ENCODE measurements around the gene CBX8.
"Not testable (repeated sequence)": the region's sequence is repeated elsewhere in the genome, so short reads cannot be mapped to it uniquely, and the experiment has no call there.

CBX8 gene

DNA sequence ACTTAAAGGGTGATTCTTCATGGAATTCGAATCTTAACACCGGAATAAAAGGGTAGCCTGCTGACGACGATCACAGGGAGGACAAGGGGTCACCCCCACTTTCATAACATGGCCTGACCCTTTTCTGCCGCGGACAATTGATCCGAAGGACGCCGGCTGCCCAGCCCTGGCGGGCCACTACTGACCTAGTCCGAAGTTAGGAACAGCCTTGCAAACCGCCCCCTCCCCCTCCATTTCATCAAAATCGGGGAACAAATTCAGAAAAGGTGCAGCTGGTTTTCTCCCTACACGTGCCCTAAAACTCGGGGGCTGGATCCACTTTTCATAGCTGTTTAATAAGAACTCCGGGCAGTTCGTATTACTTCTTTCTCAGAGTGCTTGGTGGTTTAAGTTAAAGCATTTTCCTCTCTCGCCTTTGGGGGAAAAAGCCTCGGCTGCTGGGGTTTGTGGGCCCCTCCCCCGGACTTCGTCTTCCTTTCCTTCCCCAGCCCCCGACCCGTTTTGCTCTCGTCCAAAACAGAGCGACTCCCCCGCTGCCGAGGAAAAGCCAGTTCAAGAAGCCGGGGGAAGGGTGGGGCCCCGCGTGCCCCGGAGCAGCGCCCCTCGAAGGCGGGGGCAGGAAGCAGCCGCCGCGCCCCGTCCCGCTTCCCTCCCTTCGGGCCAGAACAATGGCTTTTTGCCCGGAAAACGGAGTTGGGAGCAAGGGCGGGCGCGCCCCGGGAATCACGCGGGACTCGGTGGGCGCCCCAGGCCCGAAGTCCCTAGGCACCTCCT, 19.6 kb downstream of the CBX8 start:
- peak; percentile 74 for DNase-seq

DNA sequence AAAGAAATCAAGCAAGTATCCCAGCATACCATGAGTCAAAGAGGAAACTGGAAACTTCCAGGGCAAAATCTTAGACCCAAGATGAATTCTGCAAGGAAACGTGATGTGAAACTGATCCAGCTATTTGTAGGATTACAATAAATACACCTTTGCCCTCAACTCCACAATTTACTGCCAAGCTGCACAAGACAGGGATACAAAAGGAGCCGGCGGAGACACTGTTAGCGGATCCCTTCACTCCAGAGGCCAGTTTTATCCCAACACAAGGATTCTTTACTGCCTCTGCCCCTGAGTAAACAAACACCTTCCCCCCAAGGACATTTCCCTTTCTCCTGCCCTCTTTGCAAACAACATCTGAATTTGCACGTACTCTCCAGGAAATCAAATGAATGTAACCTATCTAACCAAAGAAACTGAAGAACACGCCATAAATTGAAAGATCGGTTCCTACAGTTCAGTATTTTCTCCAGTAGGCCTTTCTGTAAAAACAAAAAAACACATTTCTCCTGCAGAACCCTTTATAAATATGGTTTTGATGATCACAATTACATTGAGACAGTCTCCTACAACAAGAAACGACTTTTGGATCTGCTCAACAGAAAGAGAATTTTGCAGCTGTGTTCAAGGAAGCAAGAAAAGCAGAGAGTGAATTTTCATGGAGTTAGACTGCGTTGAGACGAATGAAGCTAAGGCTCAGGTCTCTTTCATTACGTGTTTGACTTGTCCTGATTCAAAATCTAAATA, 20.3 kb downstream of the CBX8 start:
- no peak for DNase-seq

DNA sequence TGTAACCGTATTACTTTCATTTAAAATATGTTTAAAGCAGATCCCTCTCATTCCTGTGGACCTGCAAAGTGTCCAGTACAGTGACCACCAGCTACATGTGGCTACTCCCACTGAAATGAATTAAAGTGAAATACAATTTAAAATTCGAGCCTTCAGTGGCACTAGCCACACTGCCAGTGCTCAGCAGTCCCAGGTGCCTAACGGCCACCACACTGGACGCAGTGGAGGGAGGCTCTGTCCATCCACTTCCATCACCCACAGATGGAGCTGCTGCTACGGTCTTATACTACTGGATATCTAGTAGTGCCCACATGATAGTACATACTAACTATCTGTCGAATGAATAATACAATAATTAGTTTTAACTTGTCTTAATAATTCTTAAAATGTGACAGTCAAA, 21.2 kb downstream of the CBX8 start:
- DNase-seq, result no peak

- no peak for DNase-seq
Observed at GRCh38 chr17:79774561-79774975, 22.3 kb downstream of the CBX8 start.

- not testable (repeated sequence) for DNase-seq
Observed at GRCh38 chr17:79772726-79773125, 24.2 kb downstream of the CBX8 start.

GRCh38 chr17:79771276-79771675, 25.6 kb downstream of the CBX8 start:
- no peak for DNase-seq

- DNase-seq, result no peak
Observed at GRCh38 chr17:79769570-79770506, 27.0 kb downstream of the CBX8 start.

GRCh38 chr17:79765708-79766107, 31.2 kb downstream of the CBX8 start:
- DNase-seq, result no peak

DNA sequence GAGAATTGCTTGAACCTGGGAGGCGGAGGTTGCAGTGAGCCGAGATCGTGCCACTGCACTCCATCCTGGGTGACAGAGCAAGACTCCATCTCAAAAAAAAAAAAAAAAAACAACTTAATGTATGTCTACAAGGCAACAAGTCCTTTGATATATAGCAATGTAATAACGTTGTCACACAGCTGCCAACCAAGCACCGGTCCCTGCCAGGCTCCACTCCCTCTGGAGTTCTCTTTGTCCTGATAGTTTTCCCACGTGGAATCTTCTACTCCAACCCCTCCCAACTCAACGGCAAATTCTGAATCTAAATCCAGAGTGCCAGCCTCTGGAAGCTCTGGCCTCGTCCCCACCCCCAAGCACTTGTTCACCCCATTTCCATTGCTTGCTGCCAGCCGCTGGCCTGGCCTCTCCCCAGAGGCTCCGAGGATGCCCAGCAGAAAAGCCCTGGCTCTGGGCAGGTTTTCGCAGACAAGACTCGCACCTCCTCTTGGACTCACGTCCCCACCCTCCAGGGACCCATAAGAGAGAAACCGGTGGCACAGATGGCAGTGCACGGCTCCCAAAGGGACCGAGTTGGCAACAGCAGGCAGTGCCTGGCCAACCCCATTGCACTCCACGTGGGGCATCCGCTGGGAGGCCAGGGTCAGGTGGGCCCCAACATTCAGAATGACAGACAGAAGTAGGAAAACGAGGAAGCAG, 34.8 kb downstream of the CBX8 start:
- DNase-seq, result no peak

- no peak for DNase-seq
Observed at GRCh38 chr17:79760197-79760906, 36.5 kb downstream of the CBX8 start.

DNA sequence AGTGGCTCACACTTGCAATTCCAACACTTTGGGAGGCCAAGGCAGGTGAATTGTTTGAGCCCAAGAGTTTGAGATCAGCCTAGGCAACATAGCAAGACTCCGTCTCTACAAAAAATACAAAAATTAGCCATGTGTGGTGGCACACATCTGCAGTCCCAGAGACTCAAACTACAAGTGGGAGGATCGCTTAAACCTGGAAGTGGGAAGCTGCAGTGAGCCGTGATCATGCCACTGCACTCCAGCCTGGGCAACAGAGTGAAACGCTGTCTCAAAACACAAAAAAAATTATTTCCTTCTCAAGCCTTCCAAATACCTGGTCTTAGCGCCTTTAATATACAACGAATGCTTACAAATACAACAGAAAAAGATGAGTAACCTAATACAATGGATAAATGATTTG, 38.6 kb downstream of the CBX8 start:
- DNase-seq, result no peak

DNA sequence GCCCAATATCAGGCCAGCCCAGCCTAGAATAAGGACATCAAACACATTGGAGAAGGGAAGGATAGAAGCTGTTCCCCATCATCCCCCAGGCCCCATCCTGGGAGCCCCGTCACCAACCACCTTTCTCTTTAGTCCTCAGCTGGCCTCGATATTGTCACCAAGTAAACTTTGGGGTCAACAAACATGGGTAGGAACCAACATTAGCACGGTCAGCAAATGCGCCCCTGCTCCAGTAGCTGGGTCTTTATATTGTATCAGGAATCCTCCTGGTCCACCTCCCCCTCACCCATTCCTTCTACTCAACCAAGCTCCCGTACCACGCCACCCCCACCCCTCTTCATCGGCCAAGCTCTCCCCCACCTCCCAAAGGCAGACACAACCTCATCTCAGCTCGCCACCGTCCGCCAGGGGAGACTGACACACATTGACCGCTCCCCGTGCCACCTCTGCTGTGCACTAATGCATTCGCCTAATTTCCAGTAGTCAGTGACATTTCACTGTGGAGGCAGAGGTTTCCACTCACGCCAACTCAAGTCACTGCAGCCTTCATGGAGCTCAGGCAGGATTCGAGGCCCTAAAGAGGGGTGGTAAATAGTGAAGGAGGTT, 39.6 kb downstream of the CBX8 start:
- no peak for DNase-seq

GRCh38 chr17:79755591-79755990, 41.3 kb downstream of the CBX8 start:
- DNase-seq, result no peak

- not testable (repeated sequence) for DNase-seq
Observed at GRCh38 chr17:79754903-79755302, 42.0 kb downstream of the CBX8 start.

DNA sequence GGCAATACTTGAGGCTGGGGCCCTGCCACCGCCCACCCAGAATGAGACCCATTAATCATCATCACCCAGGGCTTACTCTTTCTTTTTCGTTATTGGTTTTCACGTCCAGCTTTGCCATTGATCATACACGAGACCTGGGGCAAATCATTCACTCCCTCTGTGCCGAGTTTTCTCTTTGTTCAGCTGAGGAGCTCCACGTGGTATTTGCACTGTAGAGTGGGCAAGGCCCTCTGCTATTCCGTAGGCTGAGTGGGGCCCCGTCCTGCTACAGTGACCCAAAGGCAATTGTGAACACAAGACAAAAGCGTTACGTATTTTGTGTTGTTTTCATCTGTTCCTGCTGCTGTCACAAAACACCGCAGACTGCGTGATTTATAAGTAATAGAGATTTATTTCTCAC, 42.5 kb downstream of the CBX8 start:
- DNase-seq, result no peak

DNA sequence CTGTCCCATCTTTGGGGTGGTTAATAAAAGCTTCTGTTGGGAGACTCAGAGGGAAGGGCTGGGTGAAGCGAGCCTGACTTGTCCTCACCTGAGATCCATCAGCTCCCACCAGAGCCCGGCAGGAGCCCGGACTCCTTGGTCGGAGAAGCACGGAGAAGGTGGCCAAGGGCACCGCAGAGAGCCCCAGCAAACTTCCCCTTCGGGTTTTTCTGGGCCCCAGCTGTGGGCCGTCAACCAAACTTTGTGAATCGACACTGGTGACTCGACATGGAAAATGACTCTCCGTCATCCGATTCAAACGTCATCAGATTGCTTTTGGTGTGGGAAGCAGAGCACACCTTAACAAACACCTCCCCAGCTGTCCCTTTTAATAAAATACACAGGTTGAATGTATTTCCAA, 44.7 kb downstream of the CBX8 start:
- DNase-seq, result no peak

DNA sequence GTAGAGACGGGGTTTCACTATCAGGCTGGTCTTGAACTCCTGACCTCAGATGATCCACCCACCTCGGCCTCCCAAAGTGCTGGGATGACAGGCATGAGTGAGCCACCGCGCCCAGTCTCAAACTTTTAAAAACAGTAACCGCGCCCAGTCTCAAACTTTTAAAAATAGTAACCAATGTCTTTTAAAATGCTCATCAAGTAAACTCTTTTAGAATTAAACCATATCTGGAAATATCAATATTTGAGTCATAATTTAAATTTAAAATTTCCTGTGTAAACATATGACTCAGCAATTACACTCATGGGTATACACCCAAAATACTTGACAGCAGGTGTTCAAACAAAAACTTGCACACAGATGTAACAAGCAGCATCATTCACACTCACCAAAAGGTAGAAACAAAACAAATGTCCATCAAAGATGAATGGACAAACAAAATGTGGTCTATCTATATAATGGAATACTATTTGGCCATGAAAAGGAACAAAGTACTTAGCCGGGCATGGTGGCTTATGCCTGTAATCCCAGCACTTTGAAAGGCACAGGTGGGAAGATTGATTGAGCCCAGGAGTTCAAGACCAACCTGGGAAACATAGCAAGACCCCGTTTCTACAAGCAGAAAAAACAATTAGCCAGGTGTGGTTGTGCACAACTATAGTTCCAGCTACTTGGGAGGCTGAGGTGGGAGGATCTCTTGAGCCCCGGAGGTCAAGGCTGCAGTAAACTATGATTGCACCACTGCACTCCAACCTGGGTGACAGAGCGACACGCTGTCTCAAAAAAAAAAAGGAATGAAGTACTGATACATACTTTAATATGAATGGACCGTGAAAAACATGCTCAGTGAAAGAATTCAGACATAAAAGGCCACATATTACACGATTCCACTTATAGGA, 46.0 kb downstream of the CBX8 start:
- DNase-seq, result no peak

DNA sequence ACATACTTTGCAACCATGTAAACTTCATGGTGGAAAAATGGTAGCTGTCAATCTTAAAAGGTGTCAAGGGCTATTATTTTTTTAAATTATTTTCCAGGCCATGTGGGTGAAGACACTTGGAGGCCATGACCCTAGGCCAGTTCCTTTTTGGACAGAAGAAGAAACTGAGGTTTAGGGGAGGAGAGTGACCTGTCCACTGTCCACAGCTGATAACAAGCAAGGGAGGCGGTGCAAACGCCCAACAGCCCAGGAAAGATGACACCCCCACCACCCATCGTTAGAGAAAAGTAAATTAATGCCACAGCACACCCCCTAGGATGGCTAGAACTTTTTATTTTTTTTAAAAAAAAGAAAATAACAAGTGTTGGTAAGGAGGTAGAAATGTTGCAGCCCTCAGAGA, 46.9 kb downstream of the CBX8 start:
- DNase-seq, result no peak

DNA sequence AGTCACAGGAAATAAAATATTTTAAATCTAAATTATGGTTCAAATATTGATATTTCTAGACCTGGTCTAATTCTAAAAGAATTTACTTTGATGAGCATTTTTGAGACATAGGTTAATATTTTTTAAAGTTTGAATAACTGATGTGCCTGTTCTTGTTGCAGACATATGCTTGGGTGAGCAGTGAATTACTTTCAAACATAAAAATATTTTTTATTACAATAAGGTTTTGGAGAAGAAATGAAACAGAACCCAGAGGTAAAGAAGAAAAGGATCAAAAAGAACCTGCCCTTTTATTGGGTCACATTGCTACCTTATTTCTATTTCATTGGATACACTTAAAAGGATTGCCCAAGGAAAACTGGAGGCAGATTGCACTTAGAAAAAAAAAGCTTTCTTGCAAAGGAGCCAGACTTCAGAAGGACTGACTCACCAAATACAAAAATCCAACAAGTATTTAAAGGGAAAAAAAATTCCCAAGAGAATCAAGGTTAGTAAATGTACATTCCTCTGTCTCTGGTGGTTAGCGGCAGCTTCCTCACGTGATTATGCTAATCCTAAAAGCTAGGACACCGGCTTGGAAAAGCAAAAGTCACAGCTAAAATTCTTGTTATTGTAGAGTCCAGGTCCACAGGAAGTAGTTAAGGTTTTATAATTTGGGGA, 47.6 kb downstream of the CBX8 start:
- DNase-seq, result no peak
